Measurements from ENCODE around the gene STPG3.

The STPG3 gene

GRCh38 chr9:137222190-137223077 is 28.7 kb upstream of the STPG3 start, which contains the start of gene RNF208:
Gene RNF208, minus strand, starts transcription at chr9:137222240. Its CDS starts 1,028 bp downstream, at chr9:137221212.
- DNase-seq (ENCODE audit: low read depth), result no peak

GRCh38 chr9:137223078-137223970 is 27.8 kb upstream of the STPG3 start:
- peak; percentile 99 for DNase-seq (ENCODE audit: low read depth)

DNA sequence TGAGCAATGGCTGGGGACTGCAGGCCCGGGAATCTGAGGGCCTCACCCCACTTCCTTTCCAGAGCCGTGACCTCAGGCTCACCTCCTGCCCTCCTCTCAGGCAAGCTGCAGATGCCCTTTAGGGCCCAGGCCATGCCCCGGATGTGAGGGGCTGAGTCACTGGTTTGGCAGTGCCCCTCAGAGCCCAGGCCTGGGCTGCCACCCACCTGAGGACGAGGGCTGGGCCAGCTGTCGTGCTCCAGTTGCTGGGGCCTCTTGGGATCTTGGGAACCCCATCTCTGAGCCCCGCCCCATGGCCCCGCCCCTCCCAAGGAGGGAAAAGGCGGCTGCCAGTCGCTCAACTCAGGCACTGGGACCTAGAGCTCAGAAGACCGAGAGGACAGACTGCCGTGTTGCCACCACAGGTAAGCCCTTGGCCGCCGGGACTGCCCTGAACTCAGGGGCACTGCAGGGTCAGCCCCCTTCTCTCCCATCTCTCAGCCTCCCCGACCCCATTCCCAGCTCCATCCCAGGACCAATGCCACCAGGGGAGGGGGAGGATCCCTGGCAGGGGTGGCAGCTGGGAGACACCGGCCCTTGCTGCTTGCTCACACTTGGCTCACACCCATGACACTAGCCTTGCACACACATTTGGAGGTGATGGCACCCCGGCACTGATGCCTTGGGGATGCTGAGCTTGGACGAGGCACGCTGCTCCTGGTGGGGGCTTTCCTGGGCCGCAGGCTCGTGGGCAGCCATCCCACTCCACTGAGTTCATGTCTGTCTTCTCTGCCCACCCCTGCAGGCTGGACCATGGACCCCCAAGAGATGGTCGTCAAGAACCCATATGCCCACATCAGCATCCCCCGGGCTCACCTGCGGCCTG is 26.0 kb upstream of the STPG3 start, which contains the start of gene CYSRT1:
TSS of gene CYSRT1 (plus strand) at position 345 of the 865 bp plus-strand sequence. CDS start at position 793, 448 bp downstream.
- no peak for DNase-seq (ENCODE audit: low read depth)

DNA sequence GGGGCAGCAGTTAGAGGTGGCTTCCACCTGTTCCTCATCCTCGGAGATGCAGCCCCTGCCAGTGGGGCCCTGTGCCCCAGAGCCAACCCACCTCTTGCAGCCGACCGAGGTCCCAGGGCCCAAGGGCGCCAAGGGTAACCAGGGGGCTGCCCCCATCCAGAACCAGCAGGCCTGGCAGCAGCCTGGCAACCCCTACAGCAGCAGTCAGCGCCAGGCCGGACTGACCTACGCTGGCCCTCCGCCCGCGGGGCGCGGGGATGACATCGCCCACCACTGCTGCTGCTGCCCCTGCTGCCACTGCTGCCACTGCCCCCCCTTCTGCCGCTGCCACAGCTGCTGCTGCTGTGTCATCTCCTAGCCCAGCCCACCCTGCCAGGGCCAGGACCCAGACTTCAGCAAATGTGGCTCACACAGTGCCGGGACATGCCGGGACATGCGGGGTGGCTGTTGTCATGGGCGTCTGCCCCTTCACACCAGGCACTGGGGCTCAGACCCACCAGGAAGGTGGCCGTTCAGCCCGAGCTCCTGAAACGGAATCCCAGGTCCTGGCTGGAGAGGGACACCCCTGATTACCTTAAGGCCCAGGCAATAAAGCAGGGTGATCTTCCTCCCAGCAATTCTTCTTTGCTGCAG is 25.3 kb upstream of the STPG3 start:
- no peak for DNase-seq (ENCODE audit: low read depth)

GRCh38 chr9:137226338-137227053 is 24.6 kb upstream of the STPG3 start:
- DNase-seq (ENCODE audit: low read depth), result no peak

GRCh38 chr9:137227054-137227852 is 23.8 kb upstream of the STPG3 start, which contains the start of gene RNF224:
Gene RNF224, plus strand, starts transcription at chr9:137227502. Its CDS starts 834 bp downstream, at chr9:137228336.
- peak; percentile 74 for DNase-seq (ENCODE audit: low read depth)

DNA sequence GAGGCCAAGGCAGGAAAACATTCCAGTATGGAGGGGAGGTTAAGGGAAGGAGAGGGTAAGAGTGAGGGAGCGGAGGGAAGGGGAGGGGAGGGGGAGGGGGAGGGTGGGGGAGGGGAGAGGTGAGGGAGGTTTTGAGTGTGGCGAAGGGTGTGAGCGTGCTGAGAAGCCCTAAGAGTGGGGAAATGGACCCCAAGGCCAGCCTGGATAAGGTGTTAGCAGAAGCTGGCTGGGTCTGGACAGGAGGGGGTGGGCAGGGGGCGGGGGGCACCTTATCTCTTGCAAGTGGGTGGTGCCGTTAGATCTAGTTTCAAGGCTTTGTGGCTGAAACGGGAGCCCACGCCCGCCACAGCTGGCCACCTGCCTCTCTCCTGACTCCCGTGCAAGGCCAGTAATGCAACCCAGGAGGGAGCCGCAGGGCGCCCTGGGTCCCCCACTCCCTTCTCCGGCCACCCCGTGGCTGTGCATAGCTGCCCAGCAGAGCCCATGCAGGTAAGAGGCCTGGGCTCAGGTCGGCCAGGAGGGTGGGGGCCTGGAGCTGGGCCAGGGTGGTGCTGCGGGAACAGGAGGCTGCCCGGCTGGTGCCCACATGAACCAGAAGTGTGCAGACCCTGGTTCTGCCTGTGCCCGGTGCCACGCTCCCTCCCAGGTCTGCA is 23.1 kb upstream of the STPG3 start:
- DNase-seq (ENCODE audit: low read depth), result no peak

GRCh38 chr9:137228506-137228967 is 22.5 kb upstream of the STPG3 start:
- DNase-seq (ENCODE audit: low read depth), result no peak

GRCh38 chr9:137228968-137229896 is 21.9 kb upstream of the STPG3 start:
- no peak for DNase-seq (ENCODE audit: low read depth)

GRCh38 chr9:137229903-137230704 is 21.0 kb upstream of the STPG3 start:
- DNase-seq (ENCODE audit: low read depth), result no peak

- no peak for DNase-seq (ENCODE audit: low read depth)
Measured at GRCh38 chr9:137230705-137231371, 20.2 kb upstream of the STPG3 start, which contains the start of gene SLC34A3. Gene SLC34A3, plus strand, starts transcription at chr9:137230901. Its CDS starts 802 bp downstream, at chr9:137231703.

DNA sequence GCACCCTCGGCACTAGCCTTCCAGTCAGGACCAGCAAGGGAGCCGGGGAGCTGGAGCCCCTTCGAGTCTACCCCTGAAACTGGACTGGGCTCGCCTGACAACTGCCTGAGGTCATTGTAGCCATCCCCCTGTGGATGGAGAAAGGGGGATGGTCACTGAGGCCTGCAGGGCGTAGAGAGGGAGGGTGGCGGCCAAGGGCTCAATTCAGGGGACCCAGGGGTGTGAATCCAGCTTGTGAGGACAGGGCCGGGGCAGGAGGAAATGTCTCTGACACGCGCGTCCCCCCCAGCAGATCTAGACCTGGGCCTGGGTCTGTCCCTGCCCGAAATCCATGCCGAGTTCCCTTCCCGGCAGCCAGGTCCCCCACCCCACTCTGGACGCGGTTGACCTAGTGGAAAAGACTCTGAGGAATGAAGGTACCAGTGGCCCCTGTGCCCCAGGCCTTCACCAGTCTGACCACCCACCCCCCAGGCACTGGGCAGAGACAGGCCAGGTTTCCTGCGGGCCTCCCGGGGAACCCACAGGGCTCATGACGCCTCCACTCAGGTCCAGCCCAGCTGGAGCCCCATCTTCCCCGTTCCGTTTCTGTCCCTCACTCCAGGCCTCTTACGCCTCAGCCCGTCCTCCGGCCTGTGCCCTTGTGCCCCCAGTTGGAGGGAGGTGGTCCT is 19.6 kb upstream of the STPG3 start:
- no peak for DNase-seq (ENCODE audit: low read depth)

GRCh38 chr9:137232101-137232500 is 19.0 kb upstream of the STPG3 start:
- DNase-seq (ENCODE audit: low read depth), result no peak

DNA sequence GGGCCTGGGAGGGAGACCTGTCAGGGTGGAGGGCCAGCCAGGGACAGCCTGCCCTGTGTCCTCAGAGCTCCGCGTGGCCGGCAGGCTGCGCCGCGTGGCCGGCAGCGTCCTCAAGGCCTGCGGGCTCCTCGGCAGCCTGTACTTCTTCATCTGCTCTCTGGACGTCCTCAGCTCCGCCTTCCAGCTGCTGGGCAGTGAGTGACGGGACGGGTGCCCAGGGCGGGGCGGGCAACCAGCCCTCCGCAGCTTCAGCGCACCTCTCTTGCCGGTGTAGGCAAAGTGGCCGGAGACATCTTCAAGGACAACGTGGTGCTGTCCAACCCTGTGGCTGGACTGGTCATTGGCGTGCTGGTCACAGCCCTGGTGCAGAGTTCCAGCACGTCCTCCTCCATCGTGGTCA is 18.6 kb upstream of the STPG3 start:
- no peak for DNase-seq (ENCODE audit: low read depth)

- no peak for DNase-seq (ENCODE audit: low read depth)
Measured at GRCh38 chr9:137233143-137233980, 17.7 kb upstream of the STPG3 start.
